AG09319 (cell line): Measurements from ENCODE around the gene MOCS1.

Source experiments
- DNase-seq: peaks from one replicate; pipeline ENCODE4 v3.0.0-alpha.2; 2010; ENCODE audit warnings: low read depth; ENCODE audit errors: extremely low read depth
- TF ChIP-seq, protein P1 (sequence below): IDR thresholded peaks from 2 replicates; pipeline ENCODE4 v1.5.1; 2011; ENCODE audit warnings: low read depth, mild to moderate bottlenecking, inconsistent platforms, low read length, moderate library complexity

The MOCS1 gene

DNA sequence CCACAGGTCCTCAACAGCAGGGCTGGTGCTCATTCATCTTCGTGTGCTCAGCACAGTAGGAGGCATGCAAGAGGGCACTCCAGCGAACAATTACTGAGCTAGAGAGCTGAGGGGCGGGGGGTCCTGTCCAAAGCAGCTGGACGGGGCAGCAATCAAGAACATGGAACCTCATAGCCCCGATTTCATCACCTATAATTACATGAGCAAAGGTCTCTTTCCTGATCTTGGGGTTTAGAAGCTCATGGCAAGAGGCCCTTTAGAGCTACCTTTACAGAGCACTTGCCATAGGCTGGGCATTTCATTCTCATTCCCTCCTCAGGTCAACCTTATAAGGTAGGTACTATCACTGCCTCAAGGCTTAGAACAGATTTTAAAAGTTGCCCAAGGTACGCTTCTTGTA lies 10.4 kb downstream of the MOCS1 start:
- DNase-seq: no peak
- TF ChIP-seq, protein P1, sequence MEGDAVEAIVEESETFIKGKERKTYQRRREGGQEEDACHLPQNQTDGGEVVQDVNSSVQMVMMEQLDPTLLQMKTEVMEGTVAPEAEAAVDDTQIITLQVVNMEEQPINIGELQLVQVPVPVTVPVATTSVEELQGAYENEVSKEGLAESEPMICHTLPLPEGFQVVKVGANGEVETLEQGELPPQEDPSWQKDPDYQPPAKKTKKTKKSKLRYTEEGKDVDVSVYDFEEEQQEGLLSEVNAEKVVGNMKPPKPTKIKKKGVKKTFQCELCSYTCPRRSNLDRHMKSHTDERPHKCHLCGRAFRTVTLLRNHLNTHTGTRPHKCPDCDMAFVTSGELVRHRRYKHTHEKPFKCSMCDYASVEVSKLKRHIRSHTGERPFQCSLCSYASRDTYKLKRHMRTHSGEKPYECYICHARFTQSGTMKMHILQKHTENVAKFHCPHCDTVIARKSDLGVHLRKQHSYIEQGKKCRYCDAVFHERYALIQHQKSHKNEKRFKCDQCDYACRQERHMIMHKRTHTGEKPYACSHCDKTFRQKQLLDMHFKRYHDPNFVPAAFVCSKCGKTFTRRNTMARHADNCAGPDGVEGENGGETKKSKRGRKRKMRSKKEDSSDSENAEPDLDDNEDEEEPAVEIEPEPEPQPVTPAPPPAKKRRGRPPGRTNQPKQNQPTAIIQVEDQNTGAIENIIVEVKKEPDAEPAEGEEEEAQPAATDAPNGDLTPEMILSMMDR: no peak

DNA sequence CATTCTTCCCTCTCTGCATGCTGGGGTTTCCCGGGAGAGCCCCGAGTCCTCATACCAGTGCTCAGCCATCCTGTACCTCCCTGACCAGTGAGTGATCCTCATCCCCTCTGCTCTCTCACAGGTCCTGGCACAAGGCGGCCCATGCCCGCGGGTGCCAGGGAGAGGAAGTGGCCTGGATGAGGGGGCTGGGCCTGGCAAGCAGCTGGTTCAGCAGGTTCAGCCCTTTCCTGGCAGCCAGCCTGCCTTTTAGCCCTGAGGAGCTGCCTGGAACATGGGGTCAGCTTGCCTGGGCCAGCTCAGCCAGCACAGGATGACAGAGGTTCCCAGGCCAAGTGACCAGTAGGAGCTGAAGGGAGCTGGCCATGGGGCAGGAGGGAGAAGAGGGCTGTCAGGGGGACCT lies 10.9 kb downstream of the MOCS1 start:
- TF ChIP-seq, protein P1: no peak

DNA sequence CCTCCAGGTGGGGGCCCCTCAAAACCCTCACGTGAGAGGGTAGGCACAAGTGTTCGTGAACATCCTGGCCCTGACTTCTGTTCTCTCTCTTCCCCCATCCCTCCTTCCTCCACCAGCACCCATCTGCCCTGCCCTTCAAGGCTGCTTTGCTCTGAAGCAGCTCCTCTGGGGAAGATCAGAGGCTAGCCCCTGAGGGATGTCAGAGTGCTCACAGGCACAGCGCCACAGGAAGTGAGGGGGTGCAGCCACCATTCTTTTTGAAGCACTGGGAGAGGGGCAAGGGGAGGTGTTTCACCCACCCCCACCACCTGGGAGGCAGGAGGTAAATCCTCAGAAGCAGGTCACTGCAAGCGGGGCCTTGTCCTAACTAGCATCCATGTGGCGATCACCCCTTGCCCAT lies 11.4 kb downstream of the MOCS1 start:
- TF ChIP-seq, protein P1: no peak
- DNase-seq: no peak

More for the DNA sequence above, 10.9 kb downstream of the MOCS1 start:
- DNase-seq: no peak

DNA sequence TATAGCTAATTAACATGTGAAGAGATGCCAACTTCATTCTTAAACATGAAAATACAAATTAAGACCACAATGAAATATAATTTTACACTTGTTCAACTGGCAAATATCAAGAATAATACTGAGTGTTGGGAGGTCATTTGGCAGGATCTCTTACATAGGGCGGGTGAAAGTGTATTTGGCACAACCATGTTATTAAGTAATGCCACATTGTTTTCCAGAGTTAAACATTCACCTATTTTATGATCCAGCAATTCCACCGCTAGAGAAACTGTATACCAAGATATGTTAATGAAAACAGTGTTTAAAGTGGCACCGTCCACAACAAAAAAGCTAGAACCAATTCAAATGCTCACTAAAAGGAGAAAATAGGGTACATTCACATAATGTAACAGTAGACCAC lies 14.1 kb downstream of the MOCS1 start:
- no peak for DNase-seq
- TF ChIP-seq, protein P1: no peak

DNA sequence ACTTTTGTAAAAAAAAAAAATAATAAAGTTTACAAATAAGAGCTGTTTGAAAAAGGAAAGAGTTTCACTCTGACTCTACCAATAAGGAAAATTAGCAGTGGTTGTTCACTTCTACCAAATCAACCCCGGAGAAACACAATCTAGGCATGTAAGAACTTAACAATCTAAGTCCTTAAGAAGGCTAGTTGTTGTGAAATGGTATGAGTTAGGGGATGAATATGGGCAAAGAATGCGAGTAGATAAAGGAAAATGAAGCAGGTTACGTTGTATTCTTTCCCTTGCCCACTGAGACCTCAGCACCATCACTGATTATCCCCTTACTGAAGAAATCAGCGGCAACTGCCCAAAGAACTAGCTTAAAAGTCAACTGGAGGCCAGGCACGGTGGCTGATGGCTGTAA lies 15.4 kb downstream of the MOCS1 start:
- TF ChIP-seq, protein P1: no peak
- no peak for DNase-seq

DNA sequence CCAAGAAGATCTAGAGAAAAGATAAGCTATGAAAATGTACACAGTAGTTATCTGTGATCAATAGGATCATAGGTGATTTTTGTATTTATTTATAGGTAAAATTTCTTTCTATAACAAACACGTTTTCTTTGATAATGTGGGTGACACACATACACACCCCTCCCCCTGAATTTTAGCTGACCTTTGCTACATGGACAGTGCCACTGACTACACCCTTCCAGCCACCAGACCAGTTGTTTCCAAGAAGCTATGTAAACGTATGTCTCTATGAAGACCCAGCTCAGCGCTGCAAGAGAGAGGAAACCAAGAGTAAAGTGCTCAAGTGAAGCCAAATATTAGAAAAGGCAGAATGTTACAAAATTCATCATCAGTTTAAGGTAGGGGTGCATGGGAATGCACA lies 16.3 kb downstream of the MOCS1 start:
- no peak for DNase-seq
- TF ChIP-seq, protein P1: no peak

DNA sequence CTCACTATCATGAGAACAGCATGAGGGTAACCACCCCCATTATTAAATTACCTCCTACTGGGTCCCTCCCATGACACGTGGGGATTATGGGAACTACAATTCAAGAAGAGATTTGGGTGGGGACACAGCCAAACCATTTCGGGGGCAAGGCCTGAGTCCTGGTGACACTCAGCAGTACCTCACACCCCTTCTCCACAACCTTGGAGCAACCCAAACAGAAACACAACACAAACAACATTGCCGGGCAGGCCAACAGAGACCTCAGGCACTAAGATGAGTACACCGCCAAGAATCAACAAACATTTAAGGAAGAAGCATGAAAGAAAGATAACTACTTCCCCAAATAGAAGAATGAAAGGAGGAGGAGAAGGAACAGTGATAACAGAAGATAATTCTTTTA lies 16.9 kb downstream of the MOCS1 start:
- no peak for DNase-seq
- TF ChIP-seq, protein P1: no peak
